ENCODE measurements around the gene SNRNP200. TPM values are rescaled to one million over a fixed set of nuclear protein-coding genes. Genes with fewer than 3 reads are reported as not detected.

Gene SNRNP200
- total RNA-seq, 1 experiment from 2014 or later, result 202 TPM

GRCh38 chr2:96236882-96237281, 68.5 kb downstream of the SNRNP200 start:
- Histone ChIP-seq H3K4me1 (ENCODE audit: insufficient read depth, low read length, poor library complexity, severe bottlenecking) (no peaks in the 10 kb centered on the region), H3K27me3 (replicated peaks; ENCODE audit: insufficient read depth, low read depth, low read length, poor library complexity) (no peaks in the 10 kb centered on the region), H3K4me3 (ENCODE audit: low read depth, low read length, poor library complexity, severe bottlenecking) (no peak overlapping the region), H3K36me3 (ENCODE audit: insufficient read depth, low read length, poor library complexity, severe bottlenecking) (no peaks in the 10 kb centered on the region), H3K9me3 (ENCODE audit: low read depth, low read length, poor library complexity, severe bottlenecking) (no peaks in the 10 kb centered on the region), H3K27ac (ENCODE audit: low read depth, low read length, poor library complexity, severe bottlenecking) (no peak overlapping the region)
- TF ChIP-seq EZH2 (IDR thresholded peaks at IDR 0.05; ENCODE audit: borderline replicate concordance, low read depth, low read length, poor library complexity, severe bottlenecking), result no peak
- TF ChIP-seq CTCF (conservative IDR thresholded peaks at IDR 0.05; ENCODE audit: low read depth, low read length), result no peak
- intact Hi-C loops (cut with micrococcal nuclease; ENCODE audit: unreplicated experiment), result no loop called here
- ChIA-PET CTCF (interaction anchor here (0.9 kb wide), 1 partner anchor 23 kb away, joined by 3 read pairs; no protein-coding TSS in a partner anchor), POLR2A (ENCODE audit: low non-redundant PET) (no interaction called here)
- no peak for DNase-seq (ENCODE audit: low spot score)
- BruUV-seq (replicated peaks), result no TSS peak

- intact Hi-C loops (cut with micrococcal nuclease; ENCODE audit: unreplicated experiment), result no loop called here
- no peak overlapping the region for H3K27ac ChIP-seq (ENCODE audit: low read depth, low read length, poor library complexity, severe bottlenecking)
- ChIA-PET POLR2A (ENCODE audit: low non-redundant PET) (no interaction called here), CTCF (interaction anchor here (0.8 kb wide), 1 partner anchor 211 kb away, joined by 9 read pairs; no protein-coding TSS in a partner anchor)
- no peak for DNase-seq (ENCODE audit: low spot score)
- H3K4me1 ChIP-seq (ENCODE audit: insufficient read depth, low read length, poor library complexity, severe bottlenecking), result no peaks in the 10 kb centered on the region
- TF ChIP-seq CTCF (conservative IDR thresholded peaks at IDR 0.05; ENCODE audit: low read depth, low read length) (no peak), EZH2 (IDR thresholded peaks at IDR 0.05; ENCODE audit: borderline replicate concordance, low read depth, low read length, poor library complexity, severe bottlenecking) (no peak)
- no peaks in the 10 kb centered on the region for H3K36me3 ChIP-seq (ENCODE audit: insufficient read depth, low read length, poor library complexity, severe bottlenecking)
- H3K4me3 ChIP-seq (ENCODE audit: low read depth, low read length, poor library complexity, severe bottlenecking), result no peak overlapping the region
- H3K9me3 ChIP-seq (ENCODE audit: low read depth, low read length, poor library complexity, severe bottlenecking), result no peaks in the 10 kb centered on the region
- H3K27me3 ChIP-seq (replicated peaks; ENCODE audit: insufficient read depth, low read depth, low read length, poor library complexity), result no peaks in the 10 kb centered on the region
- no TSS peak for BruUV-seq (replicated peaks)
These were observed 71.4 kb downstream of the SNRNP200 start for GRCh38 chr2:96233880-96234316.

GRCh38 chr2:96233436-96233835, 71.9 kb downstream of the SNRNP200 start:
- no peak for DNase-seq (ENCODE audit: low spot score)
- no peaks in the 10 kb centered on the region for H3K36me3 ChIP-seq (ENCODE audit: insufficient read depth, low read length, poor library complexity, severe bottlenecking)
- H3K4me1 ChIP-seq (ENCODE audit: insufficient read depth, low read length, poor library complexity, severe bottlenecking), result no peaks in the 10 kb centered on the region
- TF ChIP-seq EZH2 (IDR thresholded peaks at IDR 0.05; ENCODE audit: borderline replicate concordance, low read depth, low read length, poor library complexity, severe bottlenecking) (no peak), CTCF (conservative IDR thresholded peaks at IDR 0.05; ENCODE audit: low read depth, low read length) (no peak)
- no peaks in the 10 kb centered on the region for H3K9me3 ChIP-seq (ENCODE audit: low read depth, low read length, poor library complexity, severe bottlenecking)
- no peaks in the 10 kb centered on the region for H3K27me3 ChIP-seq (replicated peaks; ENCODE audit: insufficient read depth, low read depth, low read length, poor library complexity)
- ChIA-PET CTCF (interaction anchor here (0.8 kb wide), 1 partner anchor 211 kb away, joined by 9 read pairs; no protein-coding TSS in a partner anchor), POLR2A (ENCODE audit: low non-redundant PET) (no interaction called here)
- H3K4me3 ChIP-seq (ENCODE audit: low read depth, low read length, poor library complexity, severe bottlenecking), result no peak overlapping the region
- BruUV-seq (replicated peaks), result no TSS peak
- H3K27ac ChIP-seq (ENCODE audit: low read depth, low read length, poor library complexity, severe bottlenecking), result no peak overlapping the region
- intact Hi-C loops (cut with micrococcal nuclease; ENCODE audit: unreplicated experiment), result no loop called here
